Muscle layer of duodenum (tissue), 2 donors: Measurements from ENCODE around the gene PPL.

Experiments
- H3K27ac ChIP-seq: one replicate; pipeline ENCODE4 v1.7.0; 2013; ENCODE audit warnings: mild to moderate bottlenecking, low read length
- H3K27me3 ChIP-seq: one replicate; pipeline ENCODE4 v1.7.0; 2013; ENCODE audit warnings: low read depth, mild to moderate bottlenecking, control low read depth, low read length
- H3K36me3 ChIP-seq, 2 donors: one replicate each; pipeline ENCODE4 v1.7.0; 2013; ENCODE audit warnings: low read length in 2 of 2, control low read depth in 1 of 2, mild to moderate bottlenecking in 1 of 2; ENCODE audit not compliant: insufficient read depth in 2 of 2, control insufficient read depth in 1 of 2
- H3K4me1 ChIP-seq, 2 donors: one replicate each; pipeline ENCODE4 v1.7.0; 2013; ENCODE audit warnings: low read length in 2 of 2, mild to moderate bottlenecking in 2 of 2, control low read depth in 1 of 2, moderate library complexity in 1 of 2; ENCODE audit not compliant: insufficient read depth in 2 of 2, control insufficient read depth in 1 of 2
- H3K4me3 ChIP-seq, 2 donors: one replicate each; pipeline ENCODE4 v1.7.0; 2013; ENCODE audit warnings: low read length in 2 of 2, low read depth in 1 of 2, mild to moderate bottlenecking in 1 of 2
- H3K9me3 ChIP-seq, 2 donors: one replicate each; pipeline ENCODE4 v1.7.0; 2013; ENCODE audit warnings: low read length in 2 of 2, control low read depth in 1 of 2, mild to moderate bottlenecking in 1 of 2; ENCODE audit not compliant: control insufficient read depth in 1 of 2
- donor health status: healthy.

PPL gene

DNA sequence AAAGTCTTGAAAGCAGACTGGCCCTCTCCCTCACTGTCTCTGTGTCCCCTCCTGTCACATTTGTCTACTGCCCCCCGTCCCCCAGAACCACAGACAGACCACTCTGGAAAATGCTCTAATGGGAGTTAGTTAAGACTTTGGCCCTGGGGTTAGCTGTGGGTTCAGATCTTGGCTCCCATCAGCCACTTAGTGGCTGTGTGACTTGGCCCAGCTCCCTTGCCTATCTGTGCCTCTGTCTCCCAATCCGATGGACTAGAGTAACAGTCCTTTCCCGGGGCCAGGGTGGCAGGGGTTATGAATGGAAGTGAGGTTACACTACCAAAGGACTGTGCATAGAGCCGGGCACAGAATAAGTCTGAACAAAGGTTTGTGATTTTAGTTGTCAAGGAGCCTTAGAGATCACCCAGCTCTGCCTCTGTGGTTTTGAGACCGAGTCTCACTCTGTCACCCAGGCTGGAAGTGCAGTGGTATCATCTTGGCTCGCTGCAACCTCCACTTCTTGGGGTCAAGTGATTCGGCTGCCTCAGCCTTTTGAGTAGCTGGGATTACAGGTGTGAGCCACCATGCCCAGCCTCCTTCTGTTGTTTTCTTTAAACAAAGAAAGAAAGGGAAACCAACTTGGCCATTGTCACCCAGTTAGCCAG is 23.7 kb downstream of the PPL start:
- H3K4me1 ChIP-seq: no peaks in the 10 kb centered on the region
- H3K36me3 ChIP-seq: no peaks in the 10 kb centered on the region
- no peak overlapping the region for H3K4me3 ChIP-seq
- H3K27me3 ChIP-seq: no peaks in the 10 kb centered on the region
- no peak overlapping the region for H3K27ac ChIP-seq
- no peaks in the 10 kb centered on the region for H3K9me3 ChIP-seq

DNA sequence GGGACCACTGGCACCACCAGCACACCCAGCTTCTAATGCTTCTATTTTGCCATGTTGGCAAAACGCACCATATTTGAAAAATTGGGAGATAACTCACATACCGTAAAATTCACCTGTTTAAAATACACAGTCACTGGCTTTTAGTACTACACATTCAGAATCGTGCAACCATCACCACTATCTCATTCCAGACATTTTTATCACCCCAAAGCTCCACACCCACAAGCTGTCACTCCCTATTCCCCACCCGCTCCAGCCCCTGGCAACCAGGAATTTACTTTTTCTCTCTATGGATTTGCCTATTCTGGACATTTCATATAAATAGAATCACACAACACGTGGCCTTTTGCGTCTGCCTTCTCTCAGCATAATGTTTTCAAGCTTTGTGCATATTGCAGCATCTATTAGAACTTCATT is 25.0 kb downstream of the PPL start:
- no peaks in the 10 kb centered on the region for H3K36me3 ChIP-seq
- no peak overlapping the region for H3K27ac ChIP-seq
- H3K27me3 ChIP-seq: no peaks in the 10 kb centered on the region
- H3K4me1 ChIP-seq: no peaks in the 10 kb centered on the region
- no peak overlapping the region for H3K4me3 ChIP-seq
- H3K9me3 ChIP-seq: no peaks in the 10 kb centered on the region

- Histone ChIP-seq H3K27me3 (no peaks in the 10 kb centered on the region), H3K4me3 (no peak overlapping the region), H3K36me3 (no peaks in the 10 kb centered on the region), H3K9me3 (no peaks in the 10 kb centered on the region), H3K4me1 (no peaks in the 10 kb centered on the region), H3K27ac (no peak overlapping the region)
Measured at GRCh38 chr16:4910828-4911227, 26.1 kb downstream of the PPL start.

DNA sequence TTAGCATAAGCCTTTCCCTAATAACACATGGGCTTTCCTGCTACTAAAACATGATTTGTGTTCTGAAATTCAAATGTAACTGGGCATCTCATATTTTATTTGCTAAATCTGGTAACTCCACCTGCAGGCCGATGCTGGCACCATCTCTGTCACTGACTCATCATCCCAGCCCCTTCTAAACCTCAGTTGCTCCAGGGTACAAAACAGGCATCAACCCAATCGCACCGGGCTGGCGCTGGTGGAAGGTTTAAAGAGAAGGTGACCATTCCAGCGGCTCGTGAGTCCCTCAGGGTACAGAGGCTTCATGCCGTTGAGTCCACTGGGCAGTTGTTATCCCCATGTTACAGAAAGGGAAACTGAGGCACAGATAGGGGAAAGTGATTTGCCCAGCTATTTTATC is 27.1 kb downstream of the PPL start:
- Histone ChIP-seq H3K36me3 (no peaks in the 10 kb centered on the region), H3K4me1 (no peaks in the 10 kb centered on the region), H3K4me3 (no peak overlapping the region), H3K27ac (no peak overlapping the region), H3K27me3 (no peaks in the 10 kb centered on the region), H3K9me3 (no peaks in the 10 kb centered on the region)

- Histone ChIP-seq H3K4me1 (no peaks in the 10 kb centered on the region), H3K4me3 (no peak overlapping the region), H3K27ac (no peak overlapping the region), H3K27me3 (no peaks in the 10 kb centered on the region), H3K36me3 (no peaks in the 10 kb centered on the region), H3K9me3 (no peaks in the 10 kb centered on the region)
Measured at GRCh38 chr16:4908854-4909401, 28.0 kb downstream of the PPL start.

- H3K27ac ChIP-seq: no peak overlapping the region
- H3K4me1 ChIP-seq: no peaks in the 10 kb centered on the region
- no peaks in the 10 kb centered on the region for H3K27me3 ChIP-seq
- H3K9me3 ChIP-seq: no peaks in the 10 kb centered on the region
- no peaks in the 10 kb centered on the region for H3K36me3 ChIP-seq
- no peak overlapping the region for H3K4me3 ChIP-seq
Measured at GRCh38 chr16:4904942-4905615, 31.9 kb downstream of the PPL start.

- Histone ChIP-seq H3K4me1 (no peaks in the 10 kb centered on the region), H3K27ac (no peak overlapping the region), H3K9me3 (no peaks in the 10 kb centered on the region), H3K36me3 (no peaks in the 10 kb centered on the region), H3K27me3 (no peaks in the 10 kb centered on the region), H3K4me3 (no peak overlapping the region)
Measured at GRCh38 chr16:4904108-4904941, 32.6 kb downstream of the PPL start.

GRCh38 chr16:4902038-4902437 is 34.9 kb downstream of the PPL start:
- H3K27ac ChIP-seq: no peak overlapping the region
- H3K27me3 ChIP-seq: no peaks in the 10 kb centered on the region
- no peak overlapping the region for H3K4me3 ChIP-seq
- H3K4me1 ChIP-seq: no peaks in the 10 kb centered on the region
- no peaks in the 10 kb centered on the region for H3K9me3 ChIP-seq
- H3K36me3 ChIP-seq: peaks cover 5 to 16% of the 10 kb centered on the region in 2 donors

DNA sequence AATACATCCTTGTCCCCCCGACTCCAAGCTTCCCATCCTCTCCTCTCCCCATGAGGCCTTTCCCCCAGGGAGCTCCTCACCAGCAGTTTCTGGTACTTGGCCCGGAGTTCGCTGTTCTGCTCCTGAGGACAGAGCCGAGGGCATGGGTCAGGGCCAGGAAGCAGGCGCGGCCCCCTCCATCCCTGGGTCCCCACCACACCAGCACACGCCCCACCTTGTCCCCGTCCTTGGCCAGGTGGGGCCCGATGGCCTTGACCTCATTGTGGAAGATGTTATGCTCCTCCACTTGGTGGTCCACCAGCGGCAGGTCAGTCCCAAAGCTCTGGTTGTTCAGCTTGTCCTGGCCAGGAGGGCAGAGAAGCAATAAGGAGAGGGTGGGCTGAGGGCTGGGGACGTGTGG is 36.2 kb downstream of the PPL start:
- H3K27me3 ChIP-seq: no peaks in the 10 kb centered on the region
- no peaks in the 10 kb centered on the region for H3K9me3 ChIP-seq
- H3K36me3 ChIP-seq: peaks cover 5 to 16% of the 10 kb centered on the region in 2 donors
- no peaks in the 10 kb centered on the region for H3K4me1 ChIP-seq
- no peak overlapping the region for H3K4me3 ChIP-seq
- no peak overlapping the region for H3K27ac ChIP-seq

- Histone ChIP-seq H3K4me3 (no peak overlapping the region), H3K36me3 (peaks cover 5 to 16% of the 10 kb centered on the region in 2 donors), H3K9me3 (no peaks in the 10 kb centered on the region), H3K27me3 (no peaks in the 10 kb centered on the region), H3K4me1 (no peaks in the 10 kb centered on the region), H3K27ac (no peak overlapping the region)
Measured at GRCh38 chr16:4900036-4900435, 36.9 kb downstream of the PPL start.

GRCh38 chr16:4899474-4899846 is 37.5 kb downstream of the PPL start:
- no peak overlapping the region for H3K4me3 ChIP-seq
- H3K36me3 ChIP-seq: peaks cover 5 to 16% of the 10 kb centered on the region in 2 donors
- no peak overlapping the region for H3K27ac ChIP-seq
- no peaks in the 10 kb centered on the region for H3K4me1 ChIP-seq
- H3K27me3 ChIP-seq: no peaks in the 10 kb centered on the region
- no peaks in the 10 kb centered on the region for H3K9me3 ChIP-seq
